HG02840 (cell line): ENCODE data around the gene KCNJ6.
A peak's percentile ranks its signal among the peaks of the same experiment; 100 is the strongest.
"Not testable (repeated sequence)": the region's sequence is repeated elsewhere in the genome, so short reads cannot be mapped to it uniquely, and the experiment has no call there.

Experiments
- ATAC-seq: cut with Tn5 transposase; IDR thresholded peaks from one replicate; pipeline ENCODE4 v1.9.1; 2021; ENCODE audit warnings: mild to moderate bottlenecking, moderate library complexity, moderate number of reproducible peaks; ENCODE audit not compliant: unreplicated experiment, low FRiP score

Gene KCNJ6

GRCh38 chr21:37587635-37588177 is 328.6 kb downstream of the KCNJ6 start:
- no peak for ATAC-seq

DNA sequence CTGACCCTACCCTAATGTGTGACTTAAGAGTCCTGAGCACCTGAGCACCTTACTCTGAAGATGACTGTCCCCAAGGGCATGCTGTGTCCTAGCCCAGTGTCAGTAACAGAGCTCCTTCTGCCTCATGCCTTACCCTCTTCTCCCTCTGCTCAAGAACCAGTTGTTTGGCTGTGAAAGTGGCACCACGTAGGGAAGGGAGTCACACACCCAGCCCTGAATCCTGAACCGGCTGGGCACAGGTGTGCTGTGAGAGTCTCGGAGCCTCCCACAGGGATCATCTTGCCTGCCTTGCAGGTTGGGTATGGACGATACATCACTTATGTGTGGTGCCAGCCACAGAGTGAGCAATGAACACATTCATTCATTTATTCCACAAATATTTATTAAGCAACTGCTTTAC is 329.1 kb downstream of the KCNJ6 start:
- no peak for ATAC-seq

- ATAC-seq: no peak
These were observed 333.7 kb downstream of the KCNJ6 start for GRCh38 chr21:37582590-37582989.

GRCh38 chr21:37580666-37581065 is 335.6 kb downstream of the KCNJ6 start:
- no peak for ATAC-seq

- ATAC-seq: no peak
These were observed 336.9 kb downstream of the KCNJ6 start for GRCh38 chr21:37579356-37579755.

DNA sequence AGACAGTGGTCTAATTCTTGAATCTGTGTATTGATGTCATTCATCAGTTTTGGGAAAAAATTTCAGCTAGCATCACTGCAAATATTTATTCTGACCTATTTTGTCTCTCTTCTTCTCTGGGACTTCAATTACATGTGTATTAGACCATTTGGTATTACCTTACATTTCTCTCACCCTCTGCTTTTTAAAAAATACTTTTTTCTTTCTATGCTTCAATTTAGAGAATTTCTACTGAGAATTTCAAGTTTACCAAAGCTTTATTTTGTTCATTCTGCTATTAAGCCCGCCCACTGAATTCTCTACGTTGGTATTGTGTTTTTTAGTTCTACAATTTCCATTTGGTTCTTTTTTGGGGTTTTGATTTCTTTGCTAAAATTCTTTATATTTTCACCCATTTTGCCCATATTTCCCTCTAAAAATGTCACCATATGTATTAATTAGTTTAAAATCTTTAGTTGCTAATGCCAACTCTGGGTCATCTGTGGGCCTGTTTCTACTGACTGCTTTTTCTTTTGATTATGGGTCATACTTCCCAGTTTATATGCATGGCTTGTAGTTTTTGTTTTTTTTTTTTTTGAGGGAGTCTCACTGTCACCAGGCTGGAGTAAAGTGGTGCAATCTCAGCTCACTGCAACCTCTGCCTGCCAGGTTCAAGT is 337.7 kb downstream of the KCNJ6 start:
- ATAC-seq: no peak

DNA sequence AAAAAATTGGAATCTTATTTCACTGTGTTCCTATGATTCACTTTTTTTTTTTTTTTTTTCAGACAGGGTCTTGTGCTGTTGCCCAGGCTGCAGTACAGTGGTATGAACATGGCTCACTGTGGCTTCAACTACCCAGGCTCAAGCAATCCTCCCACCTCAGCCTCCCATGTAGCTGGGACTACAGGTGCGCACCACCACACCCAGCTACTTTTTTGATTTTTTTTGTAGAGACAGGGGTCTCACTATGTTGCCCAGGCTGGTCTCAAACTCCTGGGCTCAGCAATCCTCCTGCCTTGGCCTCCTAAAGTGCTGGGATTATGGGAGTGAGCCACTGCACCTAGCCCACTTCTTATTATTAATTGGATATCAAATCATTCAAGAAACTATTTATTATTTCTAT is 339.3 kb downstream of the KCNJ6 start:
- not testable (repeated sequence) for ATAC-seq

- ATAC-seq: no peak
These were observed 340.7 kb downstream of the KCNJ6 start for GRCh38 chr21:37575580-37575979.

DNA sequence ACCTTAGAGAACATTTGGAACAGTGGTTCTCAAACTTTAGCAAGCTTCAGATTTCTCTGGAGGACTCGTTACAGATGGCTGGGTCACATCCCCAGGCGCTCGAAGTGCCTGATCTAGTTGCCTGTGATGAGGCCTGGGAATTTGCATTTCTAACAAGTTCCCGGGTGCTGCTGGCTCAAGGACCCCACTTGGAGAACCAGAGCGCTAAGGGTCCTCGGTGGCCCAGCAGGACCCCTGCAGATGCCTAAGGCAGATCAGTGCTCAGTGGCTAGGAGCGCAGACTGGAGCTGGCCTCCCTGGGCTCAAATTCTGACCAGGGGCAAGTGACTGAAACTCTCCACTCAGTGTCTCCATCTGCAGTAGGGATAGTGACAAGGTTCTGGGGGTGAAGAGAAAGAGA is 341.5 kb downstream of the KCNJ6 start:
- no peak for ATAC-seq

DNA sequence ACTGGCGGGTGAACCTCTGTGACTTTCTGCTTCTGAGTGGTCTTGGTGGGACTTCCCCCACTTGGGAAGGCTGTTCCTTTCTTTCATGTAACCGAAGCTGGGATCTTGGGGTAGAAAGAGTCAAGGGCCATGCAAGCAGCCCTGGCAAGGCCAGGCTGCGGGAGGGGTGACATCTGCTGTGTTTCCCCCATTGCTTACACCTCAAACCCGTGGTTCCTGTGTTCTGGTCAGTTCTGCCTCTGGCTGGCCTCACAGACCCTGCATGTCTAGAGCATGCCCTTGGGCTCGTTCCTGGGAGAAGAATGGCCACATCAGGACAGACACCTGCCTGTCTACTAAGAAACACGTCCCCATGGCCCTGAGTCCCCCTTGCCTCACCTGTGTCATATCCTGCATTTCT is 341.9 kb downstream of the KCNJ6 start:
- no peak for ATAC-seq

DNA sequence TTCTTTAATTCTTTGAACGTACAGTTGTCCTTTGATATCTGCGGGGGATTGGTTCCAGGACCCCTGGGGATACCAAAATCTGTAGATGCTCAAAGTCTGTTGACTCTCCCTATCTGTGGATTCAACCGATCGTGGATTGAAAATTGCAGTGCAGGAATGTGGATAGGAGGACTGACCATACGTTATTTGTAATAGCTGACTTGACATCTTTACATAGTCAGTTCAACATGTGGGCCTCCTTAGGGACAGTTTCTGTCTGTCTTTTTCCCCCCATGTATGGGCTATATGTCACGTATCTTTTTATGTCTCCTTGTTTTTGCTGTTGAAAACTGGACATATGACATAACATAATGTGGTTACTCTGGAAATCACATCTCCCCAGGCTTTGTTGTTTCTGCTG is 344.8 kb downstream of the KCNJ6 start:
- no peak for ATAC-seq

- no peak for ATAC-seq
These were observed 347.3 kb downstream of the KCNJ6 start for GRCh38 chr21:37568916-37569315.

DNA sequence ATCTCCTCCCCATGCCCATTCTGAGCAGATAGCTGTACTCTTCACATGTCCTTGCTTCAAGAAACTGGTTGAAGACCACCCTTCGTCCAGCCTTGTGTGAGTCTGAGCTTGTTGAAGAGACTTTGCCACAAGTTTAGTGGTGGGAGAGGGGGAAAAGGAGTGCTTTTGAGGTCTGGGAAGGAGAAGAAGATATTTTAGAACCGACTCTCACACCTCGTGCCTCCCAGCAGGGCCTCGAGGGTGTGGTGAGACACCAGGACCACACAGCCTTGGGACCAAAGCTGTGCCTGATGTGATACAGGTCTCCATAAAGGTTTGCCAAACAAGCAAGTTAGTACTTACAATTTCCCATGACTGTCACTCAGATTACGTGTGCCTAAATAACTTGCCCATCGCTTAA is 347.8 kb downstream of the KCNJ6 start:
- no peak for ATAC-seq

GRCh38 chr21:37566790-37567615 is 349.3 kb downstream of the KCNJ6 start:
- no peak for ATAC-seq

DNA sequence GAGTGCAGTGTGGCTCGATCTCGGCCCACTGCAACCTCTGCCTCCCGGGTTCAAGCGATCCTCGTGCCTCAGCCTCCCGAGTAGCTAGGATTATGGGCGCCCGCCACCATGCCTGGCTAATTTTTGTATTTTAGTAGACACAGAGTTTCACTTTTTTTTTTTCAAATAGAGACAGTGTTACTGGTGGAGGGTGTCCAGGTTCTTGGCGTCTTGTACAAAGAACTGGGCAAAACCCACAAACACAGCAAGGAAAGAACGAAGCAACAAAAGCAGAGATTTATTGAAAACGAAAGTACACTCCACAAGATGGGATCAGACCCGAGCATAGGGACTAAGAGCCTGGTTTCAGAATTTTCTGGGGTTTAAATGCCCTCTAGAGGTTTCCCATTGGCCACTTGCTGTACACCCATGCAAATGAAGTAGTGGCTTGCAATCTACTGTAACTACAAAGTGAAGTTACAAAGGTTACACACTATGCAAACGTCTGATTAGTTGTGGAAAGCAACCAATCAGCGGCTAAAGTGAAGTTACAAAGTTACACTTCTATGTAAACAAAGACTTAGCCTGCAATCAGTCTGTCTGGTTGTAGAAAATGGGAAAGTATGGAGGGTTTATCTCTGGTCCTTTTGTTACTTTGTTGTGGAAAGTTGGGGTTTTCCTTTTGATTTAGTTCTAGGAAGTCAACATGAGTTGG is 350.6 kb downstream of the KCNJ6 start:
- ATAC-seq: no peak

DNA sequence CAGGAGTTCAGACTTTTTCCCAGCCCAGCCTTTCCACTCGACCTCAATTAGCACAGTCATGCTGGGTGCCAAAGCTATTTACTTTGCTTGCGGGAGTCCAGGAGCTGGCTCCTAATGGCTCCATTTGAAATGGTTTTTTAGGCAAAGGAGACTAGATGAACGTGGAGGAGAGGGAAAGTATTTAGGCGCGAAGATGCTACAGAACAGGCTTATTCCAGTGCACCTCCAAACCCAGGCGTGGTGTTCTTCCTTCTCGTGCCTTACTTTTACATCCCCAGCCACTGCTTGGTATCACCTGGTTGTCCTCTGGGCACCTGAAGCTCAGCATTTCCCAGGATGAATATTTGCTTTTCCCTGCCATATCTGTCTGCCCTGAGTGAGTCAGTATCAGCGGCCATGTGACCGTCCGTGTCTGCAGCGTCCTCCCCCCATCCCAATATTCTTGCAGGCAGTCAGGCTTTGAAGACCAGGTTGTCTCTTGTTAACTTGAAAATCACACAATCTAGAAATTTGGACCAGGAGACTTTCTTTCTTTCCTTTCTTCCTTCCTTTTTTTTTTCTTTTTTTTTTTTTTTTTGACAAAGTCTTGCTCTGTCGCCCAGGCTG is 351.2 kb downstream of the KCNJ6 start:
- ATAC-seq: no peak

GRCh38 chr21:37564341-37564923 is 351.8 kb downstream of the KCNJ6 start:
- ATAC-seq: peak; percentile 31

GRCh38 chr21:37563641-37564340 is 352.5 kb downstream of the KCNJ6 start:
- ATAC-seq: peak; percentile 85

GRCh38 chr21:37562920-37563640 is 353.2 kb downstream of the KCNJ6 start:
- peak; percentile 6 for ATAC-seq
